ENCODE results near the gene TCEA2. TPM values are rescaled to one million over a fixed set of nuclear protein-coding genes. Genes with fewer than 3 reads are reported as not detected.

Gene TCEA2
- total and polyA plus RNA-seq, 2 donors (not counting 1 experiment from before 2014, with no cell fraction given): 58.1 to 63.9 TPM

DNA sequence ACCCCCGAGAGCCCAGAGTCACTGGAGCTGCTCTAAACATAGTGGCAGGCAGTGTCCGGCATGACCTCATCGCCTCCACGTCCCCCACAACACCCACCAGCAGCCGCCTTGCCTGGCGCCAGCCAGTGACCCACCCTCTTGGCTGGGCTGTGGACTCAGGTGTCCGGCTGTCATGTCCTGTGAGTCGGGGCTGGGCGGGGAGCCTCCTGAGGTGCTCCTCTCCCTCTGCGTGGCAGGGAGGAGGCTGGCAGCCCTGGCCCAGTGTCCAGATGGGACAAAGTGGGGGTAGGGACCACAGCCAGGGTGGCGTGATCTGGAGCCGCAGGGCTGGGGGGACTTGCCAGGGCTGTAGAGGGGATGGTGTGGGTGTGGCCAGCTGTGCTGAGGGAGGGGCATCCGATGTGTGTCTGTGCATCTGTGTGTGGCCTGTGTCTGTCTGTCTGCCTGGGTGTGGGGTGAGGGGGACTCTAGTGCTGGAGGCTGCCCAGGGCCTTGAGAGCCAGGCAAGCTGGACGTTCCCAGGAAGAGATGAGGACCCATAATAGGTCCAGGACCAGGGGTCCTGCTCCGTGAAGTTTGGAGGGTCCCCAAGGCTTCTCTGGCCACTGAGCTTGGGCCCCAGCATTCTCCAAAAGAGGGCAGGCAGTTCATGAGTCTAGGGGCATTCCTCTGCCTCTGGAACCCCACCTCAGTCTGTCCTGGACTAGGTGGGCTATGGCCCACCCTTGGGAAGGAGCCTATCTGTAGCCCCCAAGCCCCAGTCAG is 11.3 kb upstream of the TCEA2 start:
- Histone ChIP-seq H3K27ac (ENCODE audit: low read length in 2 of 2) (no peak overlapping the region), H3K4me3 (ENCODE audit: control extremely low read depth in 1 of 5, extremely low read depth in 1 of 5, insufficient read depth in 1 of 5, low read depth in 2 of 5, low read length in 4 of 5) (no peak overlapping the region), H4K20me1 (ENCODE audit: control insufficient read depth, insufficient read depth, low read length, poor library complexity, severe bottlenecking) (no peaks in the 10 kb centered on the region), H3K4me1 (ENCODE audit: control insufficient read depth in 2 of 2, insufficient read depth in 2 of 2, low read length in 2 of 2) (peaks cover 9 to 11% of the 10 kb centered on the region in 2 donors), H2AFZ (ENCODE audit: insufficient read depth, low read depth, low read length, poor library complexity, severe bottlenecking) (no peak overlapping the region), H3K9ac (ENCODE audit: low read length) (no peak overlapping the region), H3K9me3 (ENCODE audit: control extremely low read depth in 1 of 3, control insufficient read depth in 2 of 3, insufficient read depth in 1 of 3, low read length in 2 of 3) (peaks cover 0 to 18% (median 0%) of the 10 kb centered on the region in 3 donors), H3K79me2 (ENCODE audit: control insufficient read depth, insufficient read depth, low read length) (no peaks in the 10 kb centered on the region), H3K27me3 (replicated peaks in 1 of 4; ENCODE audit: control extremely low read depth in 1 of 4, control insufficient read depth in 3 of 4, insufficient read depth in 4 of 4, low read length in 3 of 4) (peaks cover 0 to 73% (median 31%) of the 10 kb centered on the region in 4 experiments), H3K36me3 (replicated peaks in 1 of 2; ENCODE audit: control extremely low read depth in 1 of 2, control insufficient read depth in 1 of 2, extremely low read depth in 1 of 2, insufficient read depth in 2 of 2, low read length in 1 of 2) (no peaks in the 10 kb centered on the region), H3K4me2 (replicated peaks; ENCODE audit: low read depth, low read length, poor library complexity, severe bottlenecking) (no peak overlapping the region)
- DNase-seq (no peak), ATAC-seq (ENCODE audit: low read depth) (no peak)
- POLR2A ChIA-PET: no interaction called here
- TF ChIP-seq, protein P1, sequence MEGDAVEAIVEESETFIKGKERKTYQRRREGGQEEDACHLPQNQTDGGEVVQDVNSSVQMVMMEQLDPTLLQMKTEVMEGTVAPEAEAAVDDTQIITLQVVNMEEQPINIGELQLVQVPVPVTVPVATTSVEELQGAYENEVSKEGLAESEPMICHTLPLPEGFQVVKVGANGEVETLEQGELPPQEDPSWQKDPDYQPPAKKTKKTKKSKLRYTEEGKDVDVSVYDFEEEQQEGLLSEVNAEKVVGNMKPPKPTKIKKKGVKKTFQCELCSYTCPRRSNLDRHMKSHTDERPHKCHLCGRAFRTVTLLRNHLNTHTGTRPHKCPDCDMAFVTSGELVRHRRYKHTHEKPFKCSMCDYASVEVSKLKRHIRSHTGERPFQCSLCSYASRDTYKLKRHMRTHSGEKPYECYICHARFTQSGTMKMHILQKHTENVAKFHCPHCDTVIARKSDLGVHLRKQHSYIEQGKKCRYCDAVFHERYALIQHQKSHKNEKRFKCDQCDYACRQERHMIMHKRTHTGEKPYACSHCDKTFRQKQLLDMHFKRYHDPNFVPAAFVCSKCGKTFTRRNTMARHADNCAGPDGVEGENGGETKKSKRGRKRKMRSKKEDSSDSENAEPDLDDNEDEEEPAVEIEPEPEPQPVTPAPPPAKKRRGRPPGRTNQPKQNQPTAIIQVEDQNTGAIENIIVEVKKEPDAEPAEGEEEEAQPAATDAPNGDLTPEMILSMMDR (IDR thresholded peaks at IDR 0.05): no peak
- Mint-ChIP-seq H3K4me1 (peaks cover 10% of the 10 kb centered on the region), H3K27me3 (peaks cover 35% of the 10 kb centered on the region), H3K9me3 (ENCODE audit: insufficient read depth) (no peaks in the 10 kb centered on the region), H3K4me3 (no peak overlapping the region), H3K27ac (no peak overlapping the region)
- intact Hi-C loops (cut with micrococcal nuclease): no loop called here
- CTCF ChIA-PET: interaction anchor here (1.6 kb wide), 1 partner anchor 69 kb away, joined by 5 read pairs; no protein-coding TSS in a partner anchor
- 90% methylated on average over 14 of the region's 15 CpGs for WGBS (ENCODE audit: insufficient coverage)

DNA sequence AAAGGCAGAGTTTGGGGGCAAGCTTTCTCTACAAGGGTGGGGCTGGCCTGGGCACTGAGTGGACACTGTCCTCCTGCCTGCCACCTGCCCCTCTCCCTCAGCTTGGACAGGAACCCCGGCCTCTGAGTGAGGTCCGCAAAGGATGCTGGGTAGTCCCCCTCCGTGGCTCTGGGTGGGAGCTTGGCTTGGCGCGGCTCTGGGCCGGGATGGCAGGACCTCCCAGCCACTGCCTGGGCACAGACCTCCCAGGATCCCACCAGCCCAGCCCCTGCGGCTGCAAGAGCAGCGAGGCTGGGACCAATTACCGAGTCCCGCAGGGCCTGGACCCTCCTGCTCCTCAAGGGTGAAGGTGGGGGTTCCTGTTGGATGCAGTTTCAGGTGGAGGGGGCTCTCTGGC is 10.7 kb upstream of the TCEA2 start:
- Histone ChIP-seq H4K20me1 (ENCODE audit: control insufficient read depth, insufficient read depth, low read length, poor library complexity, severe bottlenecking) (no peaks in the 10 kb centered on the region), H3K27ac (ENCODE audit: low read length in 2 of 2) (no peak overlapping the region), H3K36me3 (replicated peaks in 1 of 2; ENCODE audit: control extremely low read depth in 1 of 2, control insufficient read depth in 1 of 2, extremely low read depth in 1 of 2, insufficient read depth in 2 of 2, low read length in 1 of 2) (no peaks in the 10 kb centered on the region), H3K4me1 (ENCODE audit: control insufficient read depth in 2 of 2, insufficient read depth in 2 of 2, low read length in 2 of 2) (peaks cover 12 to 14% of the 10 kb centered on the region in 2 donors), H3K79me2 (ENCODE audit: control insufficient read depth, insufficient read depth, low read length) (no peaks in the 10 kb centered on the region), H3K4me2 (replicated peaks; ENCODE audit: low read depth, low read length, poor library complexity, severe bottlenecking) (no peak overlapping the region), H2AFZ (ENCODE audit: insufficient read depth, low read depth, low read length, poor library complexity, severe bottlenecking) (no peak overlapping the region), H3K9me3 (ENCODE audit: control extremely low read depth in 1 of 3, control insufficient read depth in 2 of 3, insufficient read depth in 1 of 3, low read length in 2 of 3) (peaks cover 0 to 18% (median 0%) of the 10 kb centered on the region in 3 donors), H3K9ac (ENCODE audit: low read length) (no peak overlapping the region), H3K27me3 (replicated peaks in 1 of 4; ENCODE audit: control extremely low read depth in 1 of 4, control insufficient read depth in 3 of 4, insufficient read depth in 4 of 4, low read length in 3 of 4) (peaks cover 0 to 73% (median 29%) of the 10 kb centered on the region in 4 experiments), H3K4me3 (ENCODE audit: control extremely low read depth in 1 of 5, extremely low read depth in 1 of 5, insufficient read depth in 1 of 5, low read depth in 2 of 5, low read length in 4 of 5) (no peak overlapping the region)
- WGBS (ENCODE audit: insufficient coverage): 94% methylated on average over 6 of the region's 10 CpGs
- Mint-ChIP-seq H3K4me3 (no peak overlapping the region), H3K27me3 (peaks cover 29% of the 10 kb centered on the region), H3K9me3 (ENCODE audit: insufficient read depth) (no peaks in the 10 kb centered on the region), H3K4me1 (peaks cover 12% of the 10 kb centered on the region), H3K27ac (no peak overlapping the region)
- TF ChIP-seq, protein P1 (IDR thresholded peaks at IDR 0.05): no peak
- no peak for TF ChIP-seq EZH2 (IDR thresholded peaks at IDR 0.05; ENCODE audit: borderline replicate concordance, insufficient read depth, low read depth, low read length, poor library complexity, severe bottlenecking)
- DNase-seq: no peak
- intact Hi-C loops (cut with micrococcal nuclease): no loop called here
- CTCF ChIA-PET: interaction anchor here (1.6 kb wide), 1 partner anchor 68 kb away, joined by 5 read pairs; no protein-coding TSS in a partner anchor
- POLR2A ChIA-PET: interaction anchor here (0.6 kb wide), 1 partner anchor 8 kb away, joined by 3 read pairs; no protein-coding TSS in a partner anchor
- ATAC-seq (ENCODE audit: low read depth): no peak

Data from B cell (primary cell).